GM13977 (cell line): ENCODE data around the gene TEKTIP1.
"Not testable (repeated sequence)": the region's sequence is repeated elsewhere in the genome, so short reads cannot be mapped to it uniquely, and the experiment has no call there.

Experiments
- DNase-seq: peaks from one replicate; pipeline ENCODE4 v3.0.0; 2012; ENCODE audit warnings: low spot score
- CTCF ChIP-seq: IDR thresholded peaks from 2 replicates; pipeline ENCODE4 v1.5.1; 2012; ENCODE audit warnings: mild to moderate bottlenecking, control low read depth; ENCODE audit not compliant: insufficient read depth; ENCODE audit errors: extremely low read depth, missing control alignments
- in situ Hi-C: fragments of 300-500 bp; cut with MboI; formaldehyde crosslinking; loops from one replicate; pipeline ENCODE4 v1.12.0; 2022; ENCODE audit warnings: low sequenced_read_pairs, low pct_unique_long_range_greater_than_20kb, mixed read lengths, inconsistent platforms; ENCODE audit not compliant: unreplicated experiment

Gene TEKTIP1

GRCh38 chr19:3577723-3578344 lies 38.9 kb downstream of the TEKTIP1 start:
- in situ Hi-C loops = no loop called here
- no peak for TF ChIP-seq CTCF
- peak; percentile 12 for DNase-seq

GRCh38 chr19:3578390-3578789 lies 39.4 kb downstream of the TEKTIP1 start:
- DNase-seq = peak; percentile 6
- in situ Hi-C loops = no loop called here
- TF ChIP-seq CTCF = no peak

DNA sequence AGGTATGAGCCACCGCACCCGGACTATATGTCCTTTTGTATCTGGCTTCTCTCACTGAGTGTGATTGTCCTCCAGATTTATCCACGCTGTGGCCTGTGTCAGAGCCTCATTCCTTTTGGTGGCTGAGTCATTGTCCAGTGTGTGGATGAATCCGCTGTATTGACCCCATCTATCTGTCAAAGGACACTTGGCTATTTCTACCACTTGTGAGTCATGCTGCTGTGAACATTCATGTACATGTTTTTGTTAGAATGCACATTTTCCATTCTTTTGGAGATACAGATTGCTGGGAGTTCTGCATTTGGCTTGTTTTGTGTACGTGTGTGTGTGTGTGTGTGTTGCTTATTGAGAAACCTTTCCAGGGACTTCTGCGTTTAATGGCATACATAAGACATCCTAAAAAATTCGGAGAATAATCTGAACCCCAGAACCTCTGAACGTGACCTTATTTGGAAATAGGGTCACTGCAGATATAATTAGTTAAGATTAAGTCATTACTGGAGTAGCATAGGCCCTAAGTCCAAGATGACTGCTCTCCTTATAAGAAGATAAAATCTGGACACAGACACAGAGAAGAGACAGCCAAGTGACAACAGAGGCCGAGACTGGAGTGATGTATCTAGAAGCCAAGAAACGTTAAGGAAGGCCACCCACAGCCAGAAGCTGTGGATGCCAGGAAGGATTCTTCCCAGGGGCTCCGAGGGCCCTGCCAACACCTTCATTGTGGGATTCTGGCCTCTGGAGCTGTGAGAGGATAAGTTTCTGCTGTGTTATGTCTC lies 41.4 kb downstream of the TEKTIP1 start:
- in situ Hi-C loops = no loop called here
- no peak for TF ChIP-seq CTCF
- DNase-seq = no peak

DNA sequence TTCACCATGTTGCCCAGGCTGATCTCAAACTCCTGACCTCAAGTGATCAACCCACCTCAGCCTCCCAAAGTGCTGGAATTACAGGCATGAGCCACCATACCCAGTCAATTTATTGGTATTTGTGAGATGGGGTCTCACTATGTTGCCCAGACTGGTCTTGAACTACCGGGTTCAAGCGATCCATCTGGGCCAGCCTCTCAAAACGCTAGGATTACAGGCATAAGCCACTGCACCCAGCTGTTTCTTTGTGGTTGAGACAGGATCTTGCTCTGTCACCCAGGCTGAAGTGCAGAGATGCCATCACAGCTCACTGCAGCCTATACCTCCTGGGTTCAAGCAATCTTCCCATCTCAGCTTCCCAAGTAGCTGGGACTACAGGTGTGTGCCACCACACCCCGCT lies 42.8 kb downstream of the TEKTIP1 start:
- in situ Hi-C loops, DNase-seq: not testable (repeated sequence)

DNA sequence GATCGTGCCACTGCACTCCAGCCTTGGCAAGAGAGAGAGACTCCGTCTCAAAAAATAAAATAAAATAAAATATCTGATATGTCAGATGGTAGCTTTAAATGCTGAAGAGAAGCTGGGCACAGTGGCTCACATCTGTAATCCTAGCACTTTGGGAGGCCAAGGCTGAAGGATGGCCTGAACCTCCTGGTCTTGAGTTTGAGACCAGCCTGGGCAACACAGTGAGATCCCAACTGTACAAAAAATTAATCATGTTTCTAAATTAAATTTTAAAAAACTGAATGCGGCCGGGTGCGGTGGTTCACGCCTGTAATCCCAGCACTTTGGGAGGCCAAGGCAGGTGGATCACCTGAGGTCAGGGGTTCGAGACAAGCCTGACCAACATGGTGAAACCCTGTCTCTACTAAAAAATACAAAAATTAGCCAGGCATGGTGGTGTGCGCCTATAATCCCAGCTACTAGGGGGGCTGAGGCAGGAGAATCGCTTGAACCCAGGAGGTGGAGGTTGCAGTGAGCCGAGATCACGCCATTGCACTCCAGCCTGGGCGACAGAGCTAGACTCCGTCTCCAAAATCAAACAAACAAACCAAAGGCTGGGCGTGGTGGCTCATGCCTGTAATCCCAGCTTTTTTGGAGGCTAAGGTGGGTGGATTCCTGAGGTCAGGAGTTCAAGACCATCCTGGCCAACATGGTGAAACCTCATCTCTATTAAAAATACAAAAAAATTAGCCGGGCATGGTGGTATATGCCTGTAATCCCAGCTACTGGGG lies 45.2 kb downstream of the TEKTIP1 start:
- in situ Hi-C loops, DNase-seq: not testable (repeated sequence)

GRCh38 chr19:3585301-3586126 lies 46.5 kb downstream of the TEKTIP1 start, which contains the start of gene GIPC3:
GIPC3 (plus strand) TSS chr19:3585478; CDS start chr19:3585598, 120 bp downstream.
- in situ Hi-C loops = no loop called here
- no peak for DNase-seq
- TF ChIP-seq CTCF = no peak

- peak; percentile 53 for TF ChIP-seq CTCF
- no peak for DNase-seq
- in situ Hi-C loops = no loop called here
Observed at GRCh38 chr19:3586127-3586626, 47.2 kb downstream of the TEKTIP1 start.
